CD4-positive, alpha-beta T cell treated with Interleukin-10 for 1 hour (primary cell): ENCODE measurements around the gene DPP7.

Experiments
- DNase-seq: peaks from one replicate; pipeline ENCODE4 v3.0.0-alpha.2; 2020

Gene DPP7

DNA sequence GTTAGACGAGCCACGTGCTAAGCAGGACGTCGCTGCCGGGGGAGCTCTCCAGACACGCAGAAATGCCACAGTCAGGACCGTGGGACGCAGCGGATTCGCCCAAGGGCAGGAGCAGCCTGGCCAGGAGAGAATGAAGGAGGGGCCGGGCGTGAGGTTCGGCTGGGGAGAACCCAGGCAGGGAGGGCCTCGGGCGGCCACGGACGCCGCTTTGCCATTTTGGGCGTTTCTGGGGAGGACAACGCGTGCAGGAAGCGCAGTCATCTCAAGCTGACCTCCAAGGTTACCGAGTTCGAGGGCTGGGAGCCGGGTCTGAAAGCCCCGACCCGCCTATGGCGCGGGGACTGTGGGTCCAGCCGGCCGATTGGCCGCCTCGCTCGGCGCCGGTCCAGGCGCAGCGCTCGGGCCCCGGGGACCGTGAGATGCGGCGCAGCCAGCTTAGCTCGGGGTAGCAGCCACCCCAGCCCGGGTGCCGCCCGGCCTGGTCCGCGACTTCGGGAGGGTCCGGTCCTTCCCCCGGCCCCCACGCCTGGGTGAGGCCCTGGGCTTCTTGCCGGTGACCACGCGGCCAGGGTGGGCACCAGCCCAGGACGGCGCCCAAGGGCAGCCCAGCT, 28.5 kb downstream of the DPP7 start:
- peak; percentile 27 for DNase-seq

DNA sequence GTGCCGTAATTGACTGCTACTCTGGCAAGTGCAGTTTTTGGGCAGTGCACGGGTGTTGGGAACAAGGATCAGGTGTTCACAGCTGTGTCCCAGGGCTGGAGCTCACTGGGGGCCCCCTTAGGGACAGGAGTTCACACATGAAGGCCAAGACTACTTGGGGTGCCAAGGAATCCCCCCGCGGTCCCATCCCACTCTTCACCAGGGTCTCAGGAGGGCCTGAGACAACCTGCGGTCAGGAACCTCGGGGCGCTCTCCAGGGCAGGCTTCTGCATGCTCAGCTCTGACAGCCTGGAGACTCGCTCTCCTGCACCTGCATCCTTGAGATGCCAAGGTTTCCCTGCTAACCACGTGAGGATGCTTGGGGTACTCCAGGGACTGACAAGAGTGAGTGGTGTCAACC, 30.0 kb downstream of the DPP7 start:
- no peak for DNase-seq

DNA sequence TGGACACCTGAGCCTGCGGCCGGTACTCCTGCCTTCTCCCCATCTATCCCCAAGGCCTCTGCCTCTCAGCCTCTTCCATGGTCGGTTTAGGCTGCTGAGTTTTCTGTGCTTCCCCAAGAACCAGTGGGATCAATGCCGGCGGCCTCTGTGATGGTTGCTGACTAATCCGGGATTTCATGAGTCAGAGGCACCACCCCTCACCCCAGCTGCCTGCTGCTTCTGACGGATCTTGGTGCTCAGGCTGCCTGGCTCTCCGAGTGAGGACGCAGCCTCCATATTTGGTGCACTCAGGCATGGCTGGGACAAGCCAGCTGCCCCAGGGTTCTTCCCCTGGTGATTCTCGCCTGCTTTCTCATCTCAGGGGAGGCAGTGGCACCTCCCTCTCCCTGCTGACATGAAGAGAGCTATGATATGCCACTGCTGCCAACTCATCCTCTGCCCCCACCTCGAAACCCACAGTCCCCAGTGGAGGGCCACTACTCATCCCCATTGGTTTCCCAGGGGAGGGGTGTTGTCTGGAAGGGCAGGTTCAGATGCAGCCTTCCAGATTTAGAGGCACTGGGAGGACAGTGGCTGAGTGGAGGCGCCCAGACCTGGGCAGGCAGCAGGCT, 31.0 kb downstream of the DPP7 start:
- no peak for DNase-seq

DNA sequence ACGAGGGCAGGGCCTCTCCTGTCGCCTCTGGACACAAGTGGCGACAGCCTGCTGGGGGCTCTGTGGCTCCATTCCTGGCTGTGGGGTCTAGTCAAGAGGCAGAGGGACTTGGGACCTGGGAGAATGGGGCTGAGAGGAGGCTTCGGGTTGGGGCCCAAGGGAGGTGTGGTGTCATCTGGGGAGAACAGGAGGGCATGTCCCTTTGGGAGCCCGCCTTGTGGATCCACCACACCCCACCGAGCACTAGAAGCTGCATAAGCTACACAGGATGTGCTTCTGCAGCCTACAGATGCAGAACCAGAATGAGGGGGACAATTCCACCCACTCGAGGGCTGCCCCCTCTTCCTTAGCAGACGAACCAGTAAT, 31.6 kb downstream of the DPP7 start:
- no peak for DNase-seq

DNA sequence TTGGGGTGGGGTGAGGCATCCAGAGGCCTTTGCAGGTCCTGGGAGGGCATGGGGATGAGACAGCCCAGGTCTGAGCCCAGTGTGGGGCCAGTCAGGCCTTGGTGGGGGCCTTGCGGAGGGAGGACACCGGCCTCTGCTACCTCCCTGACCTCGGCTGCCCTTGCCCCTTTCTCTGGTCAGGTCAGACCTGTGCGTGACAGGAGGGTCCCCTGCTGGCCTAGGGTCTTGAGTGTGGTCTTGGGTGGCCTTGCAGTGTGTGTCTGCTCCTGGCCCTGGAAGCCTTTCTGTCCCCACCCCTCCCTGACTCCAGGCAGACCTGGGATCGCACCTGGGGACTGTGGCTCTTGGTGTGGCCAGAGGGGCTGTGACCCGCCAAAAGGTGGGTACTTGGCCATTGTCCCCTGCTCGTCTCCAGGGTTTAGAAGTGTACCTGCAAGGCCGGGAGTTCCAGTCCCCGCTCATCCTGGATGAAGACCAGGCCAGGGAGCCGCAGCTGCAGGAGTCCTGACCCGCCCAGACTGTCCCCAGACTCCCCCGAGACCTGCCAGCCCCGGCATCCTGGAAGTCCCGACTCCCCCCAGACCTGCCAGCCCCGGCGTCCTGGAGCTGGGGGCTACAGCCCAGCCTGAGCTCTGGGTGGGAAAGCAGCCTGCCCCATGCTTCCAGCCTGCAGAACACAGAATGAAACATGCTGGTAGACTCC, 32.2 kb downstream of the DPP7 start:
- no peak for DNase-seq

DNA sequence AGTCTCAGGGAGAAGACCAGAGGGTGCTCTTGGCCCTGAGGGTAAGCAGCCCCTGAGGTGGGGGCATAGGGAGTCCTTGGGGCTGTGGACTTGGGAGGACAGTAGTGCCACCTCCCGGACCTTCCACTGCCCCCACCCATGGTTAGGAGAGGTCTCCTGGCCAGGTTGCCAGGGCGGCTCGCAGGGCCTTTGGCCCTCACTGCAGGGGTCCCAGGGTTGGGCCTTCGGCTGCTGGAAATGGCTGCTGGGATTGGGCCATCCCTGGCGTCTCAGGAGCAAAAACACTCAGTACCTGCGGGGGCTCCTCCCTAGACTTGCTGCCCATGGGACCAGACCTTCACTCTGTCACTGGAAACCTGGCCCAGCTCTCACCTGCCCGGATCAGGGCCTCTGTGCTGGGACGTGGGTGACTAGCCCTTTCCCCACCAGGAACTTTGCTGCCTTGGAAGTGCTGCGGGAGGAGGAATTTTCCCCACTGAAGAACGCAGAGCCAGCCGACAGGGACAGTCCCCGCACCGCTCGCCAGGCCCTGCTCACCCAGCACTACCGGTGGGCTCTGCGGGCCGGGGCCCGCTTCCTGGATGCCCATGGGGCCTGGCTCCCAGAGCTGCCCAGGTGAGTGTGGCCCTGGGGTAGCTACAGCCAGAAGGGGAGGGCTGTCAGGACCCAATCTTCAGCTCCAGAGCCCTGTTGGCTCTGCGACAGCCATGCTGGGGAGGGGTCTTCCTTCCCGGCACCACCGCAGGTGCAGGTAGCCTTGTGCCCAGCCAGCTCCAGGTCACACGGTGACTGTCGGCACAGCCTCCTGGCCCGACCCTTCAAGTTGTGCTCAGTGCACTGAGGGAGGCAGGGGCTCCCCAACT, 34.0 kb downstream of the DPP7 start:
- DNase-seq = no peak

DNA sequence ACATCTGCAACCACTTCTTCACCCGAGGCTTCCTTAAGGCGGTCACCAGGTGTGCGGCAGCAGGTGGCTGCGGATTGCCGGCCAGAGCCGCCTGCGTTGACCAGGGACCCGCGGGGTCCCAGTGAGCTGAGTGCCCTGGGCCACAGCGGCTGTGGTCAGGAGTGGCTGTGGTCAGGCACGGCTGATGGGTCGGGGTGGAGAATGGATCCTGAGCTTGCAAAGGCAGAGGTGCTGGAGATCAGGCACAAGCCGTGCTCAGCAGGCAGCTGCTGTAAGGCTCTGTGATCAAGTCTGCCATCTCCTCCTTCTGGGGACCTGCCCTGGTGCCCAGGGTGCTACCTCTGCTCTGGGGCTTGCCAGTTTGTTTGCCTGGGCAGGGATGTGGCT, 35.1 kb downstream of the DPP7 start:
- no peak for DNase-seq

DNA sequence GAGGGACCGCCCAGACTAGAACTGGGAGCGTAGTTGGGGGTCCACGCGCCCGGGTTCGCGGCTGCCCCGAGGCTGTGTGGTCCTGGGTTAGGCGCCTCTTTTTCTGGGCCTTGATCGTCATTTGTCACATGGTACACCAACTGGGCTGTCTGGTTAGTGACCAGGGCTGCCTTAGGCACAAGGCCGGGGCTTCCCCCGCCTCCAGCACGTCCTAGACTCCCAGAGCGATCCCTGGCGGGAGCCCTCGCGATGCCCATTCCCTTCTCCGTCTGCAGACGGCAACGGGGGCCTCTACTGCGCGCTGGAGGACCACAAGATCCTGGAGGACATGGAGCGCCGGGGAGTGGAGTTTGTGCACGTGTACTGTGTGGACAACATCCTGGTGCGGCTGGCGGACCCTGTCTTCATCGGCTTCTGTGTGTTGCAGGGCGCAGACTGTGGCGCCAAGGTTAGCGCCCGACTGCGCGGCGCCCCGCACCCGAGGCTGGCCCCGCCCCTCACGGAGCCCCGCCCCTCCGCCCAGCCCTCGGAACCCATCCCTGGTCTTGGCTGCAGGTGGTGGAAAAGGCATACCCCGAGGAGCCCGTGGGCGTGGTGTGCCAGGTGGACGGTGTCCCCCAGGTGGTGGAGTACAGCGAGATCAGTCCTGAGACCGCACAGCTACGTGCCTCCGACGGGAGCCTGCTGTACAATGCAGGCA, 35.7 kb downstream of the DPP7 start:
- DNase-seq = no peak

DNA sequence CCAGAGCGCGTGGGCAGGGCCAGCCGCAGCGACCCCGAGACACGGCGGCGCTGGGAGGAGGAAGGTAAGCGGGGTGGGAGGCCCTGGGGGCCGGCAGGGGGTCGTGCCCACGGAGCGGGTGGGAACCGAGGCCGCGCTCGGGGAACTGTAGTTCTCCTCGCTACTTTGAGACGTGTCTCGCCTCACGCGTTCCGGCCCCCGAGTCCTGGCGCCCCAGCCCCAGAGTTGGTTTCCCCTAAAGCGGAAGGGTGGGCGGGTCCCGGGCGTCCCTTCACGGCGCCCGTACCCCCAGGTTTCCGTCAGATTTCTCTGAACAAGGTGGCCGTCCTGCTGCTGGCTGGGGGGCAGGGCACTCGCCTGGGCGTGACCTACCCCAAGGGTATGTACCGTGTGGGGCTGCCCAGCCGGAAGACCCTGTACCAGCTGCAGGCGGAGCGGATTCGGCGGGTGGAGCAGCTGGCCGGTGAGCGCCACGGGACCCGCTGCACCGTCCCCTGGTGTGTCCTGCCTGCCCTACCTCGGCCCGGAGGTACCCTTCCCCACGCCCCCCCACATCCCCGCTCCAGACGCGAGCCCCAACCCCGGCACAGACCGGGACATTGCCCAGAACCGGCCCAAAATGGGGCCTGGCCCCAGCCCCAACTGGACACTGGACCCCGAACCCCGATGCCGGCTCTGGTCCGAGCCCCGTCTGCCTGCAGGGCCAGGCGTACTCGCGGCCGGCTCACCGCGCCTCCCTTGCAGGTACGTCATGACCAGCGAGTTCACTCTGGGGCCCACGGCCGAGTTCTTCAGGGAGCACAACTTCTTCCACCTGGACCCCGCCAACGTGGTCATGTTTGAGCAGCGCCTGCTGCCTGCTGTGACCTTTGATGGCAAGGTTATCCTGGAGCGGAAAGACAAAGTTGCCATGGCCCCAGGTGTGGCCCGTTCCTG, 36.5 kb downstream of the DPP7 start:
- DNase-seq = peak; percentile 48

DNA sequence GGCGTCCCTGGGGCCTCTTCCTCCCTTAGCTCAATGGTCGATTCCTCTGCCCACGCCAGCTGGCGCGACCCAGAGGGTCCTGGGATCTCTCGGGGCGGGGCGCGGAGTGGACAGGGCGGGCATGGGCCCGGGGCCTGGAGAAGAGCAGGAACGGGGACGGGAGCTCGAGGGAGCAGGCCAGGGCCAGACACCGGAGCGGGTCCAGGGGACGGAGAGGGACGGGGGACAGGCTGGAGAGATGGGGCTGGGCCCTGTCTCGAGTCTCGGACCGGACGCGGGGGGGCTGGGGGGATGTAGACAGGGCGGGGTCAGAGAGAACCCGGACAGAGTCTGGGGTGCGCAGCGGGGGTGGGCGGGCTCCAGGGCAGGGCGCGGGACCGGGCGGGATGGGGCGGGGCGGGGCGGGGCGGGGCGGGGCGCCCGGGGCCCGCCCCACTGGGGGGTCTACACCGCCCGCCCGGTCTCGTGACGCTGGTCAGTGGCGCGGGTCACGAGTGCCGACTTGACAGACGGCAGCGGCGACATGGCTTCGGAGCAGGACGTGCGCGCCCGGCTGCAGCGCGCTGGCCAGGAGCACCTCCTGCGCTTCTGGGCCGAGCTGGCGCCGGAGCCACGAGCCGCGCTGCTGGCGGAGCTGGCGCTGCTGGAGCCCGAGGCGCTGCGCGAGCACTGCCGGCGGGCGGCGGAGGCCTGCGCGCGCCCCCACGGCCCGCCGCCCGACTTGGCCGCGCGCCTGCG, 37.4 kb downstream of the DPP7 start, which contains the start of gene UAP1L1:
UAP1L1 (plus strand) TSS at position 508 of the 738 bp plus-strand sequence; CDS start at position 524, 16 bp downstream.
- peak; percentile 70 for DNase-seq

DNA sequence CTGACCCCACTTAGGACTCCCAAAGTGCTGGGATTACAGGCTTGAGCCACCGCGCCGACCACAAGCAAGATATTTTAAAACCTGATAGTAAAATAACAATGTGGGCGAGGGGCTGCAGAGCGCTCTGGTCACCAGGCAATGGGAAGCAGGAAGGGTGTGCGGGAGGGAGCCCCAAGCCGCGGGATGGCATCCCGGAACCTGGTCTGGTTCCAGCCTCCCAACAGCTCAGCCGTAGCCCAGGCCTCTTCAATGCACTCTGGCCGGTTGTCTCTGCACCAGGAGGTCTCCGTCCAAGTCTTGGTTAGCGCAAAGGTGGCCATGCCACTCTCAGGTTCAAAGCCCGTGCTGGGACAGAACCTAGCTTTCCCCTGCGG, 37.9 kb downstream of the DPP7 start:
- DNase-seq = no peak

DNA sequence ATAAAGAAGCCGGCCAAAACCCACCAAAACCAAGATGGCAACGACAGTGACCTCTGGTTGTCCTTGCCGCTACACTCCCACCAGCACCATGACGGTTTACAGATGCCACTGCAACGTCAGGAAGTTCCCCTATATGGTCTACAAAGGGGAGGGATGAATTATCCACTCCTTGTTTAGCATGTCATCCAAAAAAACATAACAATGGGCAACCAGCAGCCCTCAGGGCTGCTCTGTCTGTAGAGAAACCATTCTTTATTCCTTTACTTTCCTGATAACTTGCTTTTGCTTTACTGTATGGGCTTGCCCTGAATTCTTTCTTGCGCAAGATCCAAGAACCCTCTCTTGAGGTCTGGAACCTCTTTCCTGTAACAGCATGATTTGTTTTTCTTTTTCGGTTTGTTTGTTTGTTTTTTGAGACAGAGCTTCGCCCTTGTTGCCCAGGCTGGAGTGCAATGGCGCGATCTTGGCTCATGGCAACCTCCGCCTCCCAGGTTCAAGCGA, 39.2 kb downstream of the DPP7 start:
- no peak for DNase-seq

DNA sequence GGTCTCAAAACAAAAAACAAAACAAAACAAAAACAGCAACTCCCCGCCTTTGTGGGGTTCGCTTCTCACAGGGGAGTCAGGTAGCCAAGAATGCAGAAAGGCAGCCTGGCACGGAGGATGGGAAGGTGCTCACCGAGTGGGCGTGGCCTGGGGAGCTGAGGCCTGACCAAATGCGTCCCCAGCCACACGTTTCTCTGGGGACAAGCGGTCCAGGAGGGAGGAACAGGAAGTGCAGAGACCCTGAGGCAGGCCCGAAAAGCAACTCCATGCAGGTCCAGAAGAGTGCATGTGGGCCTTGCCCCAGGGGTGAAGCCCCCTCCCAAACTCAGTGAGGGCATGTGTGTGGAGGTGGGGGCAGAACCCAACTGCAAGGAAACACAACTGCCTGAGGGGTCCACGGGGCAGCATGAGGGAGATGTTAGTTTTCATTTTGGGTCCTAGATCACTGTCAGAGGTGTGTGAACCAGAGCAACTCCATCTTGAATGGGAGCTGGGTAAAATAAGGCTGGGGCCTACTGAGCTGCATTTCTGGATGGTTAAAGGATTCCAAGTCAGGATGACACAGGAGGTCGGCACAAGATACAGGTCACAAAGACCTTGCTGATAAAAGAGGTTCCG, 39.8 kb downstream of the DPP7 start:
- no peak for DNase-seq

DNA sequence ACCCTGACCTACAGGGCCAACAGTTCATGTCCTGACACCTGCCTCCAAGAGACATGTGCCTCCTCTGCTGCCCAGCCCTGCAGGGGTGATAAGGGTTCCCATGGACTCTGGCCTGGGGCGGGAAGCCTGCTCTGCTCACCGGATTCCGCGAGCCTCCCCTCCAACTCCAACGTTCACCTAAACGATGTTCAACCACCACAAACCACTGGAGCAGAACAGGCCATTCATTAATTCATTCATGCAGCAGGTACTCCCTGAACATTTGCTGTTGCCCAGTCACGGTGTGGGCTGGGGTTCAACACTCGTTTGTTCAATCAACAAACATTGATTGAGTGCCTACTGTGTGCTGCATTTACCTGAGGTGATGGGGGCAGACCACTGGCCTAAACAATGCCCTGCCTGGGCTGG, 40.5 kb downstream of the DPP7 start:
- DNase-seq = no peak

DNA sequence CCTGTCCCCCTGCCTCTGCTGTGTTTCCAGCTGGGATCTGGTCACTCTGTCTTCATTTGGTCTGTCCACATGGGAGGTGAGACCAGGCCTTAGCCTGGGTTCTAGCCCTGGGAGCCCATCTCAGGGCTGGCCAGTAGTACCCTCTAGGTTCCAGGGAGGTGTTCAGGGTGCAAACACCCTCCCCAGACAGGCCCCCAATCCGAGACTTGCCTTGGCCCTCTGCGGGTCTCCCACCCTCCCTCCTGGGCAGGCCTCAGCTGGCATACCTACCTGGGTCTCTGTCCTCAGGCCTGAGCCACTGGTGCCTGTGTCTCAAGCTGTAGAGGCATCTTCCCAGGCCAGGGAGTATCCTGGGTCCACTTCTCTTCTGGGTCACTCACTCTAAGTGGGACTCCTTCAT, 43.3 kb downstream of the DPP7 start:
- DNase-seq = no peak

DNA sequence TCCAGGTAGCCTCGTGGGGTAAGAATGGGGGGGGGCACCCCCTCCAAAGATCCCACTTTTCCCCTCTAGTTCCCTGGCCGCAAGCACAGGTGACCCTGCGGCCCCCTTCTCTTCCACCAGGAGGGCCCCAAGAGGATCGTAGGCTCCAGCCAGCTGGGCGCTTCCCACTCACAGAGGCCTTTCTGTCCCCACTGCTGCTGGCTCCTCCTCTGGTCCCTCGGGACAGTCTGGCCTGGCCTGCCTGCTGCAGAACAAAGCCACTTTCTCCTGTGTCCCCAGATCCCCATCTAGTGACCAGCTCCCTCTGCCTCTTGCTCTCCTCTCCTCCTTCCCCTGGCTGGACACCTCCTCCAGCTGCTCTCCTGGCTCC, 43.6 kb downstream of the DPP7 start:
- DNase-seq = no peak

DNA sequence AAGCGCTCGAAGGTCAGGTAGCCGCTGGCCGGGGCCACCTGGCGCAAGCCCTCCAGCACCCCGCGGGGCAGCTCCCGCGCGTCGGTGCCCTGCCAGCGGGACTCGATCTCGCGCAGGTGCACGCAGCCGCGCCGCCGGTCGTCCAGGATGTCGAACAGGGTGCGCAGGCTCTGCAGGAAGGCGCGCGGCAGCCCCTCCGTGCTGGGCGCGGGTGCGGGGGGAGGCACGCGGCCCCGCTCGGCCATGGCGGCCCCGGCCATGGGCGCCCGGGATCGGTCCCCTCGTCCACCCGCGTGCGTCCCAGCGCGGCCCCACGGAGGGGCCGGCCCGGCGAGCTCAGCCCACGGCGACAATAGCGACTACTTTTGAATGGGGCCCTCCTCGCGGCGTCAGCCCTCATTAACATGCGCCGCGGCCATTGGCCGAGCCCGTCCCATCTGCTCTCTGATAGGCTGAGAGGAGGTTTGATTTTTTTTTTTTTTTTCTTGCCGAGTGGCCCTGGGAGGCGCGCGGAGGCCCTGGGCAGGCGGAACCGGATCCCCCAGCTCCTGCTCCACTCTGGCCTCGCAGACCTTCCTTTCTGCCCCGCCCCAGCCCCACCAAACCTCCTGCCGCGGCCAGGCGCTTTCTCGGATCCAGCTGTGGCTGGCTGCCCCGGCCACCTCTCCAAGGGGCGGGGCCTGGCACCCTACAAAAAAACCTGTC, 44.2 kb downstream of the DPP7 start, which contains the start of gene SAPCD2:
SAPCD2 (minus strand) TSS at position 357 of the 705 bp plus-strand sequence; CDS start at position 260, 97 bp downstream.
- peak; percentile 88 for DNase-seq

DNA sequence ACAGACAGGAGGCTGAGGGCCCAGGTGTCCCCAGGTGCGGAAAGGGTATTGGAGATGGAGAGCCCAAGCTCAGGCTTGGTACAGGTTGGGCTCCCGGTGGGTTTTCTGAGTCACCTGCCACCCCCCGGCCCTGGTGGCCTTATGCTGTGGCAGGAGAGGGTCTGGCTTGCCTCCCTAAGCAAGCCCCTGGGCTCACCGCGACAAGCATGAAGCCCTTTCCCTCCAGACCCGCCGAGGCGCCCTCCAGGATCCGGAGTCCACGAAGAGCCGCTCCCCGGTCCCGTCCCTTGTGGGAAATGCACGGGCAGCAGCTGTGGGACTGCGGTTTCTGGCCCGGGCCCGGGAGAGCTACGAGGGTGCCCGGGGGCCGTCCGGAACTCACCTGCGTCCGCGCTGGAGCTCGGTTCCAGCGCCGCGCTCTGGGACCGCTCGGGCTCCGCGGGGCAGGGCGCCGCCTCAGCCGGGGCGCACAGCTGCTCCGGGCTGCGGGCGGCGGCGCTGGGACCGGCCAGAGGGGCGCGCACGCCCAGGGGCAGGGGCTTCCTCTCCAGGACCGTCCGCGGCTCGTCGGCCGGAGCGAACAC, 44.9 kb downstream of the DPP7 start:
- DNase-seq = no peak
